Brain microvascular endothelial cell (primary cell): ENCODE data around the gene ABHD14A.

ENCODE experiments used
- DNase-seq: peaks from one replicate; pipeline ENCODE4 v3.0.0-alpha.2; 2020
- H3K27ac ChIP-seq: fragments of 250-450 bp; sonication (Bioruptor Pico); 2 replicates; pipeline ENCODE4 v1.5.1; 2020; ENCODE audit warnings: mild to moderate bottlenecking, moderate library complexity
- H3K27me3 ChIP-seq: fragments of 250-450 bp; sonication (Bioruptor Pico); replicated peaks from 2 replicates; pipeline ENCODE4 v1.5.1; 2020; ENCODE audit warnings: mild to moderate bottlenecking
- H3K36me3 ChIP-seq: fragments of 250-450 bp; sonication (Bioruptor Pico); replicated peaks from 2 replicates; pipeline ENCODE4 v1.5.1; 2020; ENCODE audit warnings: mild to moderate bottlenecking
- H3K4me3 ChIP-seq: 2 replicates; pipeline ENCODE4 v1.5.1; 2011; ENCODE audit warnings: low read depth, mild to moderate bottlenecking, control low read depth, low read length, moderate library complexity
- CTCF ChIP-seq: IDR thresholded peaks from 2 replicates; pipeline ENCODE4 v1.5.1; 2011; ENCODE audit warnings: low read depth, mild to moderate bottlenecking, moderate library complexity, low read length, control low read depth, inconsistent platforms; ENCODE audit errors: missing control alignments
- in situ Hi-C: cut with HindIII; loops from 2 replicates; pipeline ENCODE4 v1.10.0; 2017; ENCODE audit warnings: low sequenced_read_pairs, low pct_ligation_motif_present

Gene ABHD14A

GRCh38 chr3:51982352-51982837 lies 7.5 kb downstream of the ABHD14A start:
- in situ Hi-C loops, result no loop called here
- Histone ChIP-seq H3K4me3 (peak overlapping the region; percentile 70), H3K36me3 (no peaks in the 10 kb centered on the region), H3K27me3 (no peaks in the 10 kb centered on the region), H3K27ac (peak overlapping the region; percentile 87)
- peak; percentile 73 for TF ChIP-seq CTCF
- DNase-seq, result no peak

DNA sequence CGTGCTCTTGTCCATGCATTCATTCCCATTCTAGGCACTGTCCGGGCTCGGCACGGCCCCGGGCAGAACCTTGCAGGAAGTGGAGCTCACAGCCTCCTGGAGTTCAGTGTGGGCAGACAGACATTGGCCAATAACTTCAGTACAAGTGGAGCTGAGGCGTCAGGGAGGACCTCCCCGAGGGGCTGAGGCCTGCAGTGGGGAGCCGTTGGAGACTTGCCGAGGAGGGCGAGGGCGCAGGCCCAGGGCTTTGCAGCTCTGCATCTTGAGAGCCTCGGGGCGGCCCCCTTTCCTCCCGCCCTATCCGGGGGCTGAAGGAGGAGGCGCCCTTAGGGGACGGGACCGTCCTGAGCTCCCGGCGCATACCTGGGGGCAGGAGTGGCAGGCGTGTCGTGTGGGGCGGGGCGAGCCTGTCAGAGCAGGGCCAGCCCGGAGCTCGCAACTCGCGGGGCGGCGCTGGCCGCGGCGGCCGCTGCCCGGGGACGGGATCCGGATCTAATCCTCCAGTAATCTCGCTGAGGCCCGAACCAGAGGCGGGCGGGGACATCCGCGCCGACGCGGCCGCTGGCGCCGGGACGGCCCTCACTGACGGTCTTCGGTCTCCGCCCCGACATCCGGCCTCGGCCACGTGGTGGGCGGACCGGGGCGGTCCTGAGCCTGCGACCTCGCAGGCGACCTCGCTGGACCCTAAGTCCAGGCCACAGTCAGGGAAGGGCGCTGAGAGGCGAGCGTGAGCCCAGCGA lies 8.1 kb downstream of the ABHD14A start, which contains the start of gene ACY1:
Gene ACY1 (plus strand): TSS at position 698 of the 740 bp plus-strand sequence. CDS start 530 bp downstream, outside the sequence.
- DNase-seq, result peak; percentile 71
- no peaks in the 10 kb centered on the region for H3K36me3 ChIP-seq
- peak within 1 kb of the TSS; percentile 70 for H3K4me3 ChIP-seq
- no peaks in the 10 kb centered on the region for H3K27me3 ChIP-seq
- peak within 1 kb of the TSS; percentile 87 for H3K27ac ChIP-seq
- in situ Hi-C loops, result no loop called here
- no peak for TF ChIP-seq CTCF

DNA sequence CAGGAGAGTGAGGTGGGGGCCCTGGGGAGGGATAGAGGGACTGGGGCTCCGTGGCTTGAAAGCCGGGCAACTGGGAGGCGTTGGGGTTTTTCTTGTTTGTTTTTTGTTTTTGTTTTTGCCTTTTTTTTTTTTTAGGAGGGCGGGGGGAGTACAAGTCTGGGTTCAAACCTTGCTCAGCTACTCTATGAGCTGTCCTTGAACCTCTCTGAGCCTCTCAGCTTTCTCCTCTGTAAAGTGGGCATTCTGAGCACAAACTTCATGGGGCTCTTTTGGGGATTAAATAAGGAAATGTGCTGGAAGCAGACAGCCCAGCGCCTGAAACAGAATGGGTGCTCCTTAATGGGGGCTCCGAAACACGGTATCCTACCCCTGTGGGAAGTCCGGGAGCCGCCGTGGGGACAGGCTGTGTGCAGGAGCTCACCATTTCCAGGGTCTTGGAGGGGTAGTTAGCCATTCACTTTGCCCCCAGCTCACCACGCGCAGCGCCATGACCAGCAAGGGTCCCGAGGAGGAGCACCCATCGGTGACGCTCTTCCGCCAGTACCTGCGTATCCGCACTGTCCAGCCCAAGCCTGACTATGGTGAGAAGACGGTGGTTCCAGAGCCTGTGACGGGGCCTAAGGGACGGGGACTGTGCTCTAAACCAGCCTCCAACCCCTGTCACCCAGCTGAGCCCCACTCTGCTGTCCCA lies 8.9 kb downstream of the ABHD14A start:
- H3K4me3 ChIP-seq, result peak overlapping the region; percentile 70

GRCh38 chr3:51984269-51984647 lies 9.4 kb downstream of the ABHD14A start:
- no peaks in the 10 kb centered on the region for H3K36me3 ChIP-seq
- no peaks in the 10 kb centered on the region for H3K27me3 ChIP-seq
- H3K4me3 ChIP-seq, result no peak overlapping the region
- no peak for DNase-seq
- in situ Hi-C loops, result no loop called here
- TF ChIP-seq CTCF, result no peak
- H3K27ac ChIP-seq, result no peak overlapping the region

More for the DNA sequence above, 8.9 kb downstream of the ABHD14A start:
- DNase-seq, result no peak
- H3K36me3 ChIP-seq, result no peaks in the 10 kb centered on the region
- H3K27ac ChIP-seq, result peak overlapping the region; percentile 87
- in situ Hi-C loops, result no loop called here
- no peak for TF ChIP-seq CTCF
- no peaks in the 10 kb centered on the region for H3K27me3 ChIP-seq

DNA sequence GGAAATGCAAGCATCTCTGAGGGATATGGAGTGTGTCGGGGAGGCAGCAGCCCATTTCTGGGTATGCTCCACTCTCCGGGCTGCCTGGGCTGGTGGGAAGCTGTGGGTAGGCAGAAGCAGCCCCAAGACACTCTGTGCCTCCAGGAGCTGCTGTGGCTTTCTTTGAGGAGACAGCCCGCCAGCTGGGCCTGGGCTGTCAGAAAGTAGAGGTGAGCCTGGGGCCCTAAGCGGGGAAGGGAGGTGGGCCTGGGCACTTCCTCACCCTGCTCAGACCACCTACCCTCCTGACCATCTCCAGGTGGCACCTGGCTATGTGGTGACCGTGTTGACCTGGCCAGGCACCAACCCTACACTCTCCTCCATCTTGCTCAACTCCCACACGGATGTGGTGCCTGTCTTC lies 10.2 kb downstream of the ABHD14A start:
- no peak for DNase-seq
- no peaks in the 10 kb centered on the region for H3K36me3 ChIP-seq
- in situ Hi-C loops, result no loop called here
- no peak overlapping the region for H3K27ac ChIP-seq
- no peak for TF ChIP-seq CTCF
- no peaks in the 10 kb centered on the region for H3K27me3 ChIP-seq
- H3K4me3 ChIP-seq, result no peak overlapping the region
